PFSK-1 (cell line): ENCODE measurements around the gene RNF220.

Source experiments
- FOXP2 ChIP-seq: optimal IDR thresholded peaks from 2 replicates; pipeline ENCODE3; 2011; ENCODE audit warnings: borderline replicate concordance, control low read depth, inconsistent platforms; ENCODE audit not compliant: insufficient read depth; ENCODE audit errors: extremely low read length, extremely low read depth
- POLR2AphosphoS5 ChIP-seq: IDR thresholded peaks from 2 replicates; pipeline ENCODE4 v1.6.1; 2012; ENCODE audit warnings: low read depth, mild to moderate bottlenecking, control low read depth, low read length, moderate library complexity
- REST ChIP-seq, 2 experiments: IDR thresholded peaks; 2 replicates each; pipeline versions ENCODE4 v1.6.1 to v1.8.0; 2011 to 2012; ENCODE audit warnings: low read depth in 2 of 2, low read length in 2 of 2, control low read depth in 1 of 2, inconsistent platforms in 1 of 2, mild to moderate bottlenecking in 1 of 2, moderate library complexity in 1 of 2; ENCODE audit not compliant: insufficient read depth in 1 of 2
- SIN3A ChIP-seq: IDR thresholded peaks from 2 replicates; pipeline ENCODE4 v1.6.1; 2012; ENCODE audit warnings: mild to moderate bottlenecking, low read length, moderate library complexity, borderline replicate concordance; ENCODE audit not compliant: insufficient read depth
- TAF1 ChIP-seq: IDR thresholded peaks from 2 replicates; pipeline ENCODE4 v1.6.1; 2012; ENCODE audit warnings: low read length, control low read depth, borderline replicate concordance; ENCODE audit not compliant: insufficient read depth

Gene RNF220

GRCh38 chr1:44606701-44607281, 201.7 kb downstream of the RNF220 start:
- TF ChIP-seq TAF1 (no peak), REST (IDR thresholded peaks at IDR 0.05; ENCODE audit: insufficient read depth in 1 of 2, low read depth in 2 of 2, low read length in 2 of 2) (no peak), FOXP2 (no peak), POLR2AphosphoS5 (no peak), SIN3A (no peak)

GRCh38 chr1:44608141-44608540, 203.1 kb downstream of the RNF220 start:
- TF ChIP-seq TAF1, result no peak
- no peak for TF ChIP-seq POLR2AphosphoS5
- no peak for TF ChIP-seq REST (IDR thresholded peaks at IDR 0.05; ENCODE audit: insufficient read depth in 1 of 2, low read depth in 2 of 2, low read length in 2 of 2)
- no peak for TF ChIP-seq SIN3A

GRCh38 chr1:44609412-44609767, 204.3 kb downstream of the RNF220 start:
- no peak for TF ChIP-seq TAF1

- no peak for TF ChIP-seq SIN3A
- TF ChIP-seq TAF1, result no peak
- no peak for TF ChIP-seq POLR2AphosphoS5
- no peak for TF ChIP-seq FOXP2
- TF ChIP-seq REST (IDR thresholded peaks at IDR 0.05; ENCODE audit: insufficient read depth in 1 of 2, low read depth in 2 of 2, low read length in 2 of 2), result no peak
These were observed 204.9 kb downstream of the RNF220 start for GRCh38 chr1:44609768-44610526.

- TF ChIP-seq POLR2AphosphoS5 (no peak), SIN3A (no peak), FOXP2 (no peak), TAF1 (no peak)
These were observed 205.6 kb downstream of the RNF220 start for GRCh38 chr1:44610527-44611148.

GRCh38 chr1:44611419-44611818, 206.4 kb downstream of the RNF220 start:
- TF ChIP-seq SIN3A (no peak), POLR2AphosphoS5 (no peak), TAF1 (no peak), FOXP2 (no peak), REST (IDR thresholded peaks at IDR 0.05; ENCODE audit: insufficient read depth in 1 of 2, low read depth in 2 of 2, low read length in 2 of 2) (no peak)
